ENCODE data around the gene ABI2. TPM values are rescaled to one million over a fixed set of nuclear protein-coding genes. Genes with fewer than 3 reads are reported as not detected.

Gene ABI2
- total and polyA plus RNA-seq, 2 of the 4 experiments (the other 2 are of a cell fraction) = 35.7 to 54.0 TPM

- H2BK120ac ChIP-seq (ENCODE audit: low read depth, low read length) = no peak overlapping the region
Measured at GRCh38 chr2:203310688-203311436, 17.3 kb upstream of the ABI2 start.

More at GRCh38 chr2:203310688-203311436, 17.3 kb upstream of the ABI2 start:
- Histone ChIP-seq H3K14ac (replicated peaks; ENCODE audit: low read depth, low read length) (no peak overlapping the region), H4K91ac (ENCODE audit: insufficient read depth, low read depth, low read length) (no peak overlapping the region), H3K9me1 (ENCODE audit: insufficient read depth, low read length) (no peaks in the 10 kb centered on the region), H3K4me2 (ENCODE audit: low read depth, low read length) (no peak overlapping the region), H3K9me3 (ENCODE audit: control insufficient read depth, insufficient read depth, low read length) (no peaks in the 10 kb centered on the region), H3K27me3 (ENCODE audit: control insufficient read depth, insufficient read depth, low read length) (no peaks in the 10 kb centered on the region), H2AFZ (replicated peaks; ENCODE audit: low read length, poor library complexity) (no peak overlapping the region), H3K18ac (ENCODE audit: low read depth, low read length) (no peak overlapping the region), H3K4me3 (ENCODE audit: insufficient read depth, low read depth, low read length) (no peak overlapping the region), H4K8ac (ENCODE audit: low read depth in 2 of 2, low read length in 2 of 2) (no peak overlapping the region), H3K27ac (ENCODE audit: insufficient read depth, low read length) (no peak overlapping the region), H4K20me1 (ENCODE audit: insufficient read depth, low read length) (no peaks in the 10 kb centered on the region), H3K4me1 (ENCODE audit: control insufficient read depth, insufficient read depth, low read length) (no peaks in the 10 kb centered on the region), H3K56ac (ENCODE audit: extremely low read depth, insufficient read depth, low read length) (no peak overlapping the region), H3K4ac (ENCODE audit: low read depth, low read length) (no peak overlapping the region), H3K36me3 (ENCODE audit: control insufficient read depth, insufficient read depth, low read length) (peaks cover 3% of the 10 kb centered on the region), H2BK5ac (ENCODE audit: low read depth, low read length, poor library complexity, severe bottlenecking) (no peak overlapping the region), H2AK9ac (replicated peaks; ENCODE audit: low read depth, low read length, poor library complexity) (no peak overlapping the region), H3K9ac (ENCODE audit: low read depth, low read length) (no peak overlapping the region), H3K79me1 (ENCODE audit: low read depth in 1 of 2, low read length in 2 of 2) (no peaks in the 10 kb centered on the region), H2BK20ac (ENCODE audit: low read depth, low read length) (no peak overlapping the region), H3K23ac (ENCODE audit: low read depth, low read length) (no peak overlapping the region), H2BK15ac (ENCODE audit: low read depth, low read length) (no peak overlapping the region), H2AK5ac (ENCODE audit: low read depth, low read length) (no peak overlapping the region), H4K5ac (ENCODE audit: low read depth, low read length) (no peak overlapping the region)
- no CpG with 5 or more reads among the region's 3 CpGs for WGBS, 2 experiments (ENCODE audit: extremely low coverage in 2 of 2, insufficient read length in 1 of 2)
- intact Hi-C loops (cut with micrococcal nuclease) = no loop called here
- BruUV-seq (replicated peaks) = no TSS peak
- in situ Hi-C loops (cut with MboI; ENCODE audit: low sequenced_read_pairs) = no loop called here
- DNase-seq = no peak
- TF ChIP-seq RCOR1 (IDR thresholded peaks at IDR 0.05; ENCODE audit: insufficient replicate concordance, low read length) (no peak), MAFK (IDR thresholded peaks at IDR 0.05; ENCODE audit: low read depth, low read length) (peak; percentile 48; the same call in 1 of the 2 replicates), FOS (IDR thresholded peaks at IDR 0.05; ENCODE audit: low read depth, low read length) (no peak)
- ATAC-seq (ENCODE audit: low read depth) = no peak
- ChIA-PET CTCF (no interaction called here), POLR2A (ENCODE audit: unreplicated experiment) (no interaction called here)
- dilution Hi-C loops (cut with HindIII; ENCODE audit: low sequenced_read_pairs, unreplicated experiment) = no loop called here
